Lung (tissue), 12 donors: ENCODE results near the gene MSANTD2. TPM values are rescaled to one million over a fixed set of nuclear protein-coding genes. Genes with fewer than 3 reads are reported as not detected.

Source experiments
- ATAC-seq: fragments of 200-7000 bp; cut with Tn5 transposase; one replicate; pipeline ENCODE4 v1.9.1; 2020; ENCODE audit warnings: moderate number of reproducible peaks; ENCODE audit not compliant: insufficient read depth, low FRiP score
- DNase-seq, 3 donors: peaks; one replicate each; pipeline ENCODE4 v3.0.0-alpha.2; 2013 to 2017
- H3K27ac ChIP-seq, 2 donors: one replicate each; pipeline ENCODE4 v1.5.1; 2013; ENCODE audit warnings: mild to moderate bottlenecking in 2 of 2, moderate library complexity in 2 of 2, control low read depth in 1 of 2, inconsistent platforms in 1 of 2, low read depth in 1 of 2, low read length in 1 of 2
- H3K27me3 ChIP-seq, 3 donors: one replicate each; pipeline ENCODE4 v1.5.1; 2013; ENCODE audit warnings: low read length in 2 of 3; ENCODE audit not compliant: control insufficient read depth in 3 of 3, insufficient read depth in 3 of 3
- H3K36me3 ChIP-seq, 4 donors: one replicate each; pipeline ENCODE4 v1.5.1; 2013; ENCODE audit warnings: low read length in 4 of 4, mild to moderate bottlenecking in 1 of 4, moderate library complexity in 1 of 4; ENCODE audit not compliant: control insufficient read depth in 4 of 4, insufficient read depth in 4 of 4
- H3K4me1 ChIP-seq, 5 donors: one replicate each; pipeline ENCODE4 v1.5.1; 2013; ENCODE audit warnings: low read length in 5 of 5, mild to moderate bottlenecking in 2 of 5, moderate library complexity in 1 of 5; ENCODE audit not compliant: control insufficient read depth in 5 of 5, insufficient read depth in 5 of 5
- H3K4me3 ChIP-seq: one replicate; pipeline ENCODE4 v1.5.1; 2013; ENCODE audit warnings: mild to moderate bottlenecking, control low read depth, moderate library complexity
- H3K9ac ChIP-seq, 2 donors: one replicate each; pipeline ENCODE4 v1.5.1; 2013; ENCODE audit warnings: low read length in 2 of 2, control low read depth in 1 of 2; ENCODE audit not compliant: insufficient read depth in 1 of 2
- H3K9me3 ChIP-seq, 4 donors: one replicate each; pipeline ENCODE4 v1.5.1; 2013; ENCODE audit warnings: low read length in 3 of 4, mild to moderate bottlenecking in 1 of 4, moderate library complexity in 1 of 4; ENCODE audit not compliant: control insufficient read depth in 4 of 4, insufficient read depth in 3 of 4
- CTCF ChIP-seq: IDR thresholded peaks from 2 replicates; pipeline ENCODE4 v1.5.1; 2012; ENCODE audit warnings: mild to moderate bottlenecking; ENCODE audit errors: control extremely low read depth, extremely low read depth
- WGBS, 2 donors: extraction: QIAGEN DNeasy Blood & Tissue Kit; methylation state at CpG; one replicate each; pipeline ENCODE4 v1.1.7; 2013; 5-methylcytosine and 5-hydroxymethylcytosine counted together
- polyA plus RNA-seq, 2 donors: library from polyadenylated mRNA; stranded (reverse); fragments of 200-250 nt; gene quantifications; one replicate each; pipeline ENCODE4 v1.2.1, GENCODE V29; 2013
- total RNA-seq, 2 donors: library from RNA; depleted of rRNA in 1 of 2; stranded (reverse); fragments of >200 nt in 1 of 2; gene quantifications; one replicate each; pipeline ENCODE4 v1.2.1, GENCODE V29; 2014 to 2021
- donor health status: control.
- donor health status: control.
- donor health status: Bipolar disorder and iron deficiency.
- donor health status: healthy.
- donor health status: DM: yes; HTN: yes; CAD: no.

MSANTD2 gene
- total and polyA plus RNA-seq, 4 donors, result 3.9 to 33.6 (median 15.7) TPM

- peaks cover 0 to 8% (median 0%) of the 10 kb centered on the region in 4 donors for H3K36me3 ChIP-seq
- ATAC-seq (no peak), DNase-seq (peak; percentile 37 to 71 (median 49))
- TF ChIP-seq CTCF, result no peak
- H3K27ac ChIP-seq, result peak overlapping the region in 1 of 2 donors; percentile 81
- no peaks in the 10 kb centered on the region for H3K9me3 ChIP-seq
- no peak overlapping the region for H3K9ac ChIP-seq
- H3K4me1 ChIP-seq, result peaks cover 0 to 26% (median 14%) of the 10 kb centered on the region in 5 donors
- WGBS, 2 donors, result 31 to 37% methylated on average over 10 of the region's 10 CpGs
- H3K4me3 ChIP-seq, result no peak overlapping the region
- H3K27me3 ChIP-seq, result peaks cover 0 to 69% (median 67%) of the 10 kb centered on the region in 3 donors
Measured at GRCh38 chr11:124752471-124753102, 47.6 kb downstream of the MSANTD2 start.

- Histone ChIP-seq H3K36me3 (peaks cover 0 to 8% (median 0%) of the 10 kb centered on the region in 4 donors), H3K4me3 (no peak within 1 kb of the TSS), H3K27ac (peak within 1 kb of the TSS in 1 of 2 donors; percentile 81), H3K9me3 (no peaks in the 10 kb centered on the region), H3K4me1 (peaks cover 0 to 31% (median 21%) of the 10 kb centered on the region in 5 donors), H3K27me3 (peaks cover 0 to 69% (median 60%) of the 10 kb centered on the region in 3 donors), H3K9ac (no peak within 1 kb of the TSS)
- TF ChIP-seq CTCF, result no peak
- 51 to 75% methylated on average over 42 of the region's 42 CpGs for WGBS, 2 donors
- ATAC-seq (peak; percentile 23), DNase-seq (no peak)
Measured at GRCh38 chr11:124751741-124752470, 48.3 kb downstream of the MSANTD2 start, which contains the start of gene VSIG2. VSIG2 (minus strand) TSS chr11:124752255; CDS start chr11:124752137, 118 bp downstream.

GRCh38 chr11:124751391-124751740 is 48.8 kb downstream of the MSANTD2 start:
- Histone ChIP-seq H3K4me3 (no peak overlapping the region), H3K36me3 (peaks cover 0 to 8% (median 0%) of the 10 kb centered on the region in 4 donors), H3K4me1 (peaks cover 0 to 35% (median 21%) of the 10 kb centered on the region in 5 donors), H3K9ac (no peak overlapping the region), H3K27ac (peak overlapping the region in 1 of 2 donors; percentile 81), H3K27me3 (peaks cover 0 to 68% (median 59%) of the 10 kb centered on the region in 3 donors), H3K9me3 (no peaks in the 10 kb centered on the region)
- ATAC-seq (no peak), DNase-seq (no peak)
- WGBS, 2 donors, result 57 to 72% methylated on average over 11 of the region's 11 CpGs
- no peak for TF ChIP-seq CTCF
